ENCODE results near the gene RHOD.

DNA sequence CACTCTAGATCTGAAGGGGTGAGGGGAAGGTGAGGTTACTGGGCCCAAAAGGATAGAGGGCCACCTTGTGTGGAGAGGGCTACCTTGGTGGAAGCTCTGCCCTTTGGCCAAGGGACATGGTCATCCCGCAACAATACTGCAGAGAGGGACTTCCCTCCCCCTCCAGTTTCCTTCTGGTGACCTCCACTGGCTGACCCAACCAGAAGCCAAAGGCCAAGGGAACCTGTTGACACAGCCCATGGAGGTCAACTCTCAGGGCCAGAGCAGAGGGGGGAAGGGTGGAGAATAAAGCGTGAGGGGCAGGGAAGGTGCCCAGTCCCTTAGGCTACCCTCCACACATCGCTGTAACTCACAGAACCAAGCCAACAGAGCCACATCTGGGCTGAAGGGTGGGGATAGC is 15.0 kb upstream of the RHOD start:
- TF ChIP-seq POLR2A (IDR thresholded peaks at IDR 0.05; ENCODE audit: low read depth, low read length) (no peak), CTCF (IDR thresholded peaks at IDR 0.05 in 2 of 3, conservative IDR thresholded peaks at IDR 0.05 in 1 of 3; ENCODE audit: control insufficient read depth in 2 of 3, extremely low read depth in 1 of 3, insufficient read depth in 1 of 3, low read depth in 3 of 3, low read length in 3 of 3) (no peak), RCOR1 (conservative IDR thresholded peaks at IDR 0.05; ENCODE audit: low read depth, low read length) (no peak), GABPA (IDR thresholded peaks at IDR 0.05; ENCODE audit: low read depth) (no peak), ZNF274 (IDR thresholded peaks at IDR 0.05; ENCODE audit: insufficient read depth, insufficient read length) (no peak)
